ENCODE measurements around the gene CALY. TPM values are rescaled to one million over a fixed set of nuclear protein-coding genes. Genes with fewer than 3 reads are reported as not detected.
"Not testable (repeated sequence)": the region's sequence is repeated elsewhere in the genome, so short reads cannot be mapped to it uniquely, and the experiment has no call there.

The CALY gene
- total and polyA plus RNA-seq, 7 donors, result 0.05 TPM; not detected in 6

DNA sequence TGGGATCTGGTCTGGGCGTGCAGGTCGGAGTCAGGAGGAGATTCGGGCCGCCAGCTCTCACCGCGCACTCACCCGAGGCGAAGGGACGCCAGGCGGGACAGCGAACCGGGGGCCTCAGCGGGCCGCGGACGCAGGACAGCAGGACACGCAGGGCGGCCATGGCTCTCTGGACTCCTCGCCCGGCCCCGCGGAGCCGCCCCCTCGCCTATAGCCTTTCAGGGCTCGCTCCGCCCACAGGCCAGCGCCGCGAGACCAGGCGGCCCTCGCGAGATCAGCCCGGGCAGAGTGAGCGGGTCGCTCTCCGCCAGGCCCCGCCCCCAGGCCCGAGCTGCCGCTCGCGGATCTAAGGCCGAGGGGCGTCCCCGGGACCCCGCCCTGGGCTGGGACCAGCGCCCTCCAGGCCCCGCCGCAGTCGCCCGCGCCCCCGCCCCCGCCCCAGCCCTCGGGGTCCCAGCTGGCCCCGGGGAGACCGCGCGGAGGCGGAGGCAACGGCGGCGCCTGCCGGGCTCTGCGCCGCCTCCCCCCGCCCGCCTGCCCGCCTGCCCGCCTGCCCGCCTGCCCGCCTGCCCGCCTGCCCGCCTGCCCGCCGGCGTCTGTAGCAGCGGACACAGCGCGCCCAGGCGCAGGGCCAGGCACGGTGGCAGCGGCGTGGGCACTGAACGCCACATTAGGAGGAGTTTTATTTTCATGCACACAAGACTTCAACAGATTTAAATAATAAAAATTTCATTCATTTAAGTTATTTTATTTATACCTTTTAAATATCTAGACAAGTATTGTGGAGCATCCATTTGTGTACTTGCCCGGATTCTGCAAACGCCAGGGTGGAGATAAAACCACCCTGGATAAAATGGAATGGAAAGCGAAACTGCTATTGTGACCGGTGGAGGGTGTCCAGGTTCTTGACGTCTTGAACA is 36.7 kb upstream of the CALY start, which contains the start of gene ECHS1:
TSS of gene ECHS1 (minus strand) at position 181 of the 917 bp plus-strand sequence. CDS start at position 160, 21 bp downstream.
- H3K36me3 ChIP-seq (ENCODE audit: insufficient read depth in 1 of 2, low read depth in 1 of 2), result peaks cover 0 to 24% of the 10 kb centered on the region in 2 donors
- DNase-seq, result peak; percentile 97 to 98
- 1% methylated on average over 44 to 89 of the region's 89 CpGs for WGBS, 3 donors
- no peaks in the 10 kb centered on the region for H3K27me3 ChIP-seq (ENCODE audit: insufficient read depth in 3 of 3, low read length in 2 of 3)
- peak within 1 kb of the TSS; percentile 90 for H3K27ac ChIP-seq
- TF ChIP-seq, protein P1, sequence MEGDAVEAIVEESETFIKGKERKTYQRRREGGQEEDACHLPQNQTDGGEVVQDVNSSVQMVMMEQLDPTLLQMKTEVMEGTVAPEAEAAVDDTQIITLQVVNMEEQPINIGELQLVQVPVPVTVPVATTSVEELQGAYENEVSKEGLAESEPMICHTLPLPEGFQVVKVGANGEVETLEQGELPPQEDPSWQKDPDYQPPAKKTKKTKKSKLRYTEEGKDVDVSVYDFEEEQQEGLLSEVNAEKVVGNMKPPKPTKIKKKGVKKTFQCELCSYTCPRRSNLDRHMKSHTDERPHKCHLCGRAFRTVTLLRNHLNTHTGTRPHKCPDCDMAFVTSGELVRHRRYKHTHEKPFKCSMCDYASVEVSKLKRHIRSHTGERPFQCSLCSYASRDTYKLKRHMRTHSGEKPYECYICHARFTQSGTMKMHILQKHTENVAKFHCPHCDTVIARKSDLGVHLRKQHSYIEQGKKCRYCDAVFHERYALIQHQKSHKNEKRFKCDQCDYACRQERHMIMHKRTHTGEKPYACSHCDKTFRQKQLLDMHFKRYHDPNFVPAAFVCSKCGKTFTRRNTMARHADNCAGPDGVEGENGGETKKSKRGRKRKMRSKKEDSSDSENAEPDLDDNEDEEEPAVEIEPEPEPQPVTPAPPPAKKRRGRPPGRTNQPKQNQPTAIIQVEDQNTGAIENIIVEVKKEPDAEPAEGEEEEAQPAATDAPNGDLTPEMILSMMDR (IDR thresholded peaks at IDR 0.05), result no peak
- H3K9me3 ChIP-seq, result no peaks in the 10 kb centered on the region
- H3K4me1 ChIP-seq, result peaks cover 11% of the 10 kb centered on the region
- H3K4me3 ChIP-seq, result peak within 1 kb of the TSS; percentile 75
- peak; percentile 99 to 100 (median 99) for ATAC-seq
- intact Hi-C loops (cut with DNase I), result loop anchor here in 1 of 2 donors (5.0 kb wide), 1 partner anchor 61 kb away; no protein-coding TSS in a partner anchor

DNA sequence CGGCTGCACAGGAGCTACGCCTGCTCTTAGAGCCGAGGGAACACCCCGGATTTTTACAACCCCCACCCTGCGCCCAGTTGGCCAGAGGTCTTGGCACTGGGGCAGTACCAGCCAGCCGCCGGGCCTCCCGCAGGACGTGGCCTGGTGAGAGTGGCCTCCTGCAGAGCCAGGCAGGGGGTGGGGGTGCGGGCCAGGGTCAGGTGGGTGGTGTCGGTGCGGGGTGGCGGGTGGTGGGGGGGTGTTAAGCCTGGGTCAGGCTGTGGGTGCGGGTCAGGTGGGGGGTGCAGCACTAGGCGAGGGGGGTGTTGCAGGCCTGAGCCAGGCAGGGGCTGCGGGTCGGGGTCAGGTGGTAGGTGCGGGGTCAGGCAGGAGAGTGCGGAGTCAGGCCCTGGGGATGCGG is 35.8 kb upstream of the CALY start:
- DNase-seq (no peak), ATAC-seq (peak in 1 of 4 donors; percentile 5)
- intact Hi-C loops (cut with DNase I), result loop anchor here in 1 of 2 donors (5.0 kb wide), 1 partner anchor 60 kb away; no protein-coding TSS in a partner anchor
- Histone ChIP-seq H3K27ac (no peak overlapping the region), H3K9me3 (no peaks in the 10 kb centered on the region), H3K36me3 (ENCODE audit: insufficient read depth in 1 of 2, low read depth in 1 of 2) (peaks cover 0 to 30% of the 10 kb centered on the region in 2 donors), H3K4me3 (peak overlapping the region; percentile 75), H3K27me3 (ENCODE audit: insufficient read depth in 3 of 3, low read length in 2 of 3) (no peaks in the 10 kb centered on the region), H3K4me1 (peaks cover 11% of the 10 kb centered on the region)
- 21 to 30% (median 24%) methylated on average over 19 to 20 of the region's 20 CpGs for WGBS, 3 donors
- TF ChIP-seq, protein P1 (IDR thresholded peaks at IDR 0.05), result no peak

DNA sequence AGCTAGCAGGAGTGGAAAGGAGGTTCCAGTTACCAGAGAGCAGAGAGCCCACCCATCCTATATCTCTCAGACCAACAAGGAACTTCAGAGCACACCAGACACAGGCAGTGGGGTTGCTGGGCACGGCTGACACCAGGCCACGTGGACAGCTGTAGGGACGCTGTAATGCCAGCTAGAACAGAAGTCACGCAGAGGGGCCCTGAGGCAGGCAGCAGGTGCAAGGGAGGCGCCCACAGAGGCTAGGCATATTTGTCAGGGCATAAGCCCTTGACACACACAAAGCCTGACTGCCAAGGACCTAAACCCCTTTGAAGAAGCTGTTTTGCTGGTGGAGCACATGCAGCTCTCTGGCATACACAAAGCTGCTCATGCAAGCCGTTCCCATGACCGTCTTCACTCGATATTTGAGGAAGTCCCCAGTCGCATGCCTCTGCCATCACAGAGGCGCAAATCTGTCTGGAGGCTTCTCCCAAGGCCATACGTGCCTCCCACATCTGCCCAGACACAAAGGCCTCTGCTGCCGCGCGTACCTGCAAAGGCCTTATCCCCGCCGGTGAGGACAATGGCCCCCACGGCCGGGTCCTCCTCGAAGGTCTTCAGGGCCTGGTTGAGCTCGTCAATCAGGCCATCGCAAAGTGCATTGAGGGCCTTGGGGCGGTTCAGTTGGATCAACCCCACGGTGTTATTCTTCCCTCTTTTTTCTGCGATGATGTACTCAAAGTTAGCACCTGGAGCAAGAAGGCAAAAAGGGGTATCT is 33.5 kb upstream of the CALY start:
- Histone ChIP-seq H3K36me3 (ENCODE audit: insufficient read depth in 1 of 2, low read depth in 1 of 2) (peaks cover 0 to 50% of the 10 kb centered on the region in 2 donors), H3K9me3 (no peaks in the 10 kb centered on the region), H3K4me1 (peaks cover 11% of the 10 kb centered on the region), H3K27me3 (ENCODE audit: insufficient read depth in 3 of 3, low read length in 2 of 3) (no peaks in the 10 kb centered on the region), H3K27ac (no peak overlapping the region), H3K4me3 (no peak overlapping the region)
- TF ChIP-seq, protein P1 (IDR thresholded peaks at IDR 0.05), result no peak
- intact Hi-C loops (cut with DNase I), result loop anchor here in 1 of 2 donors (5.0 kb wide), 1 partner anchor 58 kb away; no protein-coding TSS in a partner anchor
- 71 to 81% (median 73%) methylated on average over 24 of the region's 24 CpGs for WGBS, 3 donors
- DNase-seq (no peak), ATAC-seq (no peak)

DNA sequence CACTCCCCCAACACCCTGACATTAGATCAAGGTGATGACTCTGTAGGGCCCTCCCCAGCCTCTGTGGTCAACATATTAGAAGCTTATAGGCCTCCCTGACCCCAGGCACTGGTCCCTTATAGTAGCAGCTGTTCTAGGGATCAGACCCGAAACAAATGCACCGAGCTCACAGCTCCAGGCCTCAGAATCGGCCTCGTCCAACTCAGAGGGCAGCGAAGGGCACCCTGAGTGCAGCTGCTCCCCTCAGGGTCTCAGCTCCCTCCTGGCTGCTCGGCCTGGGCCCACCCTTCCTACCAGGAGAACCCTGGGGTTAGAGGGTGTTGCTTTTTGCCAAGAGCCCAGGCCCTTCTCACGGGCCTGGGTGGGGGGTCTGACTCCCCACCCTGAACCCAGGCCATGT is 31.5 kb upstream of the CALY start:
- DNase-seq (no peak), ATAC-seq (no peak)
- Histone ChIP-seq H3K9me3 (no peaks in the 10 kb centered on the region), H3K27me3 (ENCODE audit: insufficient read depth in 3 of 3, low read length in 2 of 3) (no peaks in the 10 kb centered on the region), H3K27ac (no peak overlapping the region), H3K4me1 (peaks cover 5% of the 10 kb centered on the region), H3K36me3 (ENCODE audit: insufficient read depth in 1 of 2, low read depth in 1 of 2) (peaks cover 0 to 68% of the 10 kb centered on the region in 2 donors), H3K4me3 (no peak overlapping the region)
- intact Hi-C loops (cut with DNase I), result no loop called here
- TF ChIP-seq, protein P1 (IDR thresholded peaks at IDR 0.05), result no peak
- WGBS, 3 donors, result 56 to 67% (median 59%) methylated on average over 7 of the region's 7 CpGs

DNA sequence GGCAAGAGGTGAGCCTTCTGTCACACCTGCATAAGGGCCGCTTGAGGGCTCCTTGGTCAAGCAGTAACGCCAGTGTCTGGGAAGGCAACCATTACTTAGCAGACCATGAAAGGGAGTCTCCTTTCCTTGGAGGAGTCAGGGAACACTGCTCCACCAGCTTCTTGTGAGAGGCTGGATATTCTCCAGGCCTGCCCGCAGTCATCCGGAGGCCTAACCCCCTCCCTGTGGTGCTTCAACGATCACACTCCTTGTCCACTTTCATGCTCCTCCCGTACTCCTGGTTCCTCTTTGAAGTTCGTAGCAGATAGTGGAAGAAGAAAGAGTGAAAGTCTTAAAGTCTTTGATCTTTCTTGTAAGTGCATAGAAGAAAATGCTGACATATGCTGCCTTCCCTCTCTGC is 30.8 kb upstream of the CALY start:
- ATAC-seq; DNase-seq; intact Hi-C loops (cut with DNase I); H3K4me3 ChIP-seq; H3K9me3 ChIP-seq; H3K27ac ChIP-seq; H3K27me3 ChIP-seq (ENCODE audit: insufficient read depth in 3 of 3, low read length in 2 of 3); H3K4me1 ChIP-seq: not testable (repeated sequence)
- 82 to 90% (median 89%) methylated on average over 3 to 5 of the region's 7 CpGs for WGBS, 3 donors
- peaks cover 2 to 75% of the 10 kb centered on the region in 2 donors for H3K36me3 ChIP-seq (ENCODE audit: insufficient read depth in 1 of 2, low read depth in 1 of 2)

All from psoas muscle (tissue), 8 donors.